DND-41 (cell line): ENCODE data around the gene PNPLA1.

Experiments
- EZH2 ChIP-seq: IDR thresholded peaks from 3 replicates; pipeline ENCODE4 v1.6.1; 2012; ENCODE audit warnings: borderline replicate concordance, low read depth, mild to moderate bottlenecking, moderate library complexity, low read length, inconsistent platforms; ENCODE audit not compliant: severe bottlenecking
- TF ChIP-seq, protein P1 (sequence below): IDR thresholded peaks from 2 replicates; pipeline ENCODE4 v1.5.1; 2012; ENCODE audit warnings: borderline replicate concordance, low read length, moderate library complexity, mild to moderate bottlenecking; ENCODE audit not compliant: poor library complexity, severe bottlenecking; ENCODE audit errors: extremely low read depth

DNA sequence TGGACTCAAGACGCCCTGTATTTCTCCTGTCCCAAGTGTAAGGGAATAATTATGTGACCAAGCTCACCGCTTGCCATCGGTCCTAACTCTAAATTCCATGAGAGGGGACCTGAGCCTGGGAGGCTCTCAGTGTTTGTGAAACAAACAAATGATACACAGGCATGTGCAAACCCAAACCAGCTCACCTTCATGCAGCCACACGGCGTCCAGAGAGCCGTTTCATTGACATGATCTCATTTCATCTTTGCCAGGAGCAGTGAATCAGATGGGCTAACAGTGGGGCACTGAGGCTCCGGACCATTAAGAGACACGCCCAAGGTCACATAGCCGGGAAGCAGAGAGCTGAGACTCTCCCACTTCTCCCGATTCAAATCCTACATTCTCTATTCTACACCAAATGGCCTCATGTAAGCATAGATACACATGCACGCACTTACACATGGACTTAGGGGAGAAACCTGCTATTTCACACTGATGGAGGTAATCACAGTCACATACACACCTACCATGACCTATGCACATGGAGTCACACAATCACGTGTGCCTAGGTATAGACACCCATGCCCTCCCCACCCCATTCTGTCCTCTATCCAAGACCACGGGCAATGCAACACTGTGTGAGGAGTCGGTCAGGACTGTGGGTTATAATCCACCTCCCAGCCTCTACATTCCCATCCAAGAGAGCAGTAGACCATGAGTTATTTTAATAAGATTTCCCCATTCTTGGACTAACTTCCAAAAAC, 65.8 kb downstream of the PNPLA1 start:
- TF ChIP-seq EZH2 = no peak
- TF ChIP-seq, protein P1, sequence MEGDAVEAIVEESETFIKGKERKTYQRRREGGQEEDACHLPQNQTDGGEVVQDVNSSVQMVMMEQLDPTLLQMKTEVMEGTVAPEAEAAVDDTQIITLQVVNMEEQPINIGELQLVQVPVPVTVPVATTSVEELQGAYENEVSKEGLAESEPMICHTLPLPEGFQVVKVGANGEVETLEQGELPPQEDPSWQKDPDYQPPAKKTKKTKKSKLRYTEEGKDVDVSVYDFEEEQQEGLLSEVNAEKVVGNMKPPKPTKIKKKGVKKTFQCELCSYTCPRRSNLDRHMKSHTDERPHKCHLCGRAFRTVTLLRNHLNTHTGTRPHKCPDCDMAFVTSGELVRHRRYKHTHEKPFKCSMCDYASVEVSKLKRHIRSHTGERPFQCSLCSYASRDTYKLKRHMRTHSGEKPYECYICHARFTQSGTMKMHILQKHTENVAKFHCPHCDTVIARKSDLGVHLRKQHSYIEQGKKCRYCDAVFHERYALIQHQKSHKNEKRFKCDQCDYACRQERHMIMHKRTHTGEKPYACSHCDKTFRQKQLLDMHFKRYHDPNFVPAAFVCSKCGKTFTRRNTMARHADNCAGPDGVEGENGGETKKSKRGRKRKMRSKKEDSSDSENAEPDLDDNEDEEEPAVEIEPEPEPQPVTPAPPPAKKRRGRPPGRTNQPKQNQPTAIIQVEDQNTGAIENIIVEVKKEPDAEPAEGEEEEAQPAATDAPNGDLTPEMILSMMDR = no peak
